ENCODE results near the gene KHSRP. TPM values are rescaled to one million over a fixed set of nuclear protein-coding genes. Genes with fewer than 3 reads are reported as not detected.

The KHSRP gene
- total and polyA plus RNA-seq, 10 of the 15 experiments (the other 5 are each of a cell fraction or from before 2014, with no cell fraction given): 4.8 to 440 (median 82.0) TPM

DNA sequence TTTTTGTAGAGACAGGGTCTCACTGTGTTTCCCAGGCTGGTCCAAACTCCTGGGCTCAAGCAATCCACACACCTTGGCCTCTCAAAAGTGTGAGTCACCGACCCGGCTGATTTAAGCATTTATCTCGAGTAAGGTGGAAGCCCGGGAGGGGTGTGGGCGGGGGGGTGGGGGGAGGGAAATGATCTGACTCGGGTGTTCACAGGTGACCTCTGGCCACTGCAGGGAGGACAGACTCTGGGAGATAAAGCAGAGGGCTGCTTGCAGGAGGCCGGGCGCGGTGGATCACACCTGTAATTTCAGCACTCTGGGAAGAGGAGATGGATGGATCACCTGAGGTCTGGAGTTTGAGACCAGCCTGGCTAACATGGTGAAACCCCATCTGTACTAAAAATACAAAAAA, 49.0 kb upstream of the KHSRP start:
- ChIA-PET RAD21 (ENCODE audit: unreplicated experiment) (no interaction called here), CTCF (no interaction called here), SMC1A (ENCODE audit: uncharacterized antibody, unreplicated experiment) (no interaction called here), POLR2A (interaction anchor here (1.7 kb wide), 1 partner anchor 8 kb away, joined by 7 read pairs; the partner anchor contains the start of gene DENND1C)
- intact Hi-C loops (cut with micrococcal nuclease; ENCODE audit: unreplicated experiment) (no loop called here), in situ Hi-C loops (cut with MboI) (no loop called here)
- H3K9ac ChIP-seq (ENCODE audit: control insufficient read depth, insufficient read depth, low read length): no peak overlapping the region
- no peak for DNase-seq (ENCODE audit: low read depth, low spot score)
- H3K4me3 ChIP-seq: no peak overlapping the region
- ATAC-seq: no peak
- H4K20me1 ChIP-seq (ENCODE audit: control insufficient read depth, insufficient read depth): no peaks in the 10 kb centered on the region
- H3K27me3 ChIP-seq (replicated peaks in 1 of 2; ENCODE audit: control insufficient read depth in 2 of 2, insufficient read depth in 2 of 2, low read length in 1 of 2): no peaks in the 10 kb centered on the region
- no TSS peak for BruUV-seq (replicated peaks)
- FAIRE-seq: no peak
- H3K9me3 ChIP-seq (replicated peaks; ENCODE audit: control insufficient read depth, insufficient read depth, low read length): no peaks in the 10 kb centered on the region; the same call in 2 of the 3 replicates
- no peak for TF ChIP-seq RCOR1 (conservative IDR thresholded peaks at IDR 0.05; ENCODE audit: low read depth, low read length)
- no peak for TF ChIP-seq SMAD5 (IDR thresholded peaks at IDR 0.05; ENCODE audit: low read depth)
- no peak for TF ChIP-seq RFX5 (IDR thresholded peaks at IDR 0.05; ENCODE audit: low read depth, low read length)
- TF ChIP-seq RAD51 (IDR thresholded peaks at IDR 0.05): no peak
- no peak for TF ChIP-seq ZNF24 (IDR thresholded peaks at IDR 0.05)
- TF ChIP-seq PRDM15 (CRISPR knock-in tag; IDR thresholded peaks at IDR 0.05): no peak
- no peak for TF ChIP-seq IRF4 (IDR thresholded peaks at IDR 0.05; ENCODE audit: low read depth, low read length)
- no peak for TF ChIP-seq TARDBP (IDR thresholded peaks at IDR 0.05; ENCODE audit: borderline replicate concordance)
- no peak for TF ChIP-seq BHLHE40 (IDR thresholded peaks at IDR 0.05; ENCODE audit: borderline replicate concordance in 1 of 2, low read depth in 2 of 2, low read length in 1 of 2)
- no peak for TF ChIP-seq STAT1 (conservative IDR thresholded peaks at IDR 0.05)
- TF ChIP-seq IRF3 (IDR thresholded peaks at IDR 0.05): no peak
- no peak for TF ChIP-seq ATF2 (IDR thresholded peaks at IDR 0.05; ENCODE audit: low read length)
- no peaks in the 10 kb centered on the region for H3K79me2 ChIP-seq (ENCODE audit: control insufficient read depth, insufficient read depth, low read length)
- H3K36me3 ChIP-seq (ENCODE audit: control insufficient read depth in 2 of 2, insufficient read depth in 2 of 2, low read length in 1 of 2): peaks cover 8 to 17% of the 10 kb centered on the region in 2 experiments; a peak in 3 of 4 replicates
- H3K27ac ChIP-seq (ENCODE audit: control insufficient read depth, insufficient read depth): no peak overlapping the region
- H3K4me1 ChIP-seq (ENCODE audit: control insufficient read depth, insufficient read depth, low read length): no peaks in the 10 kb centered on the region
- WGBS (ENCODE audit: insufficient coverage, insufficient replicate concordance, low lambda C conversion rate, missing lambda C conversion rate): 82% methylated on average over 9 of the region's 9 CpGs
- no peak overlapping the region for H3K4me2 ChIP-seq (ENCODE audit: control insufficient read depth, insufficient read depth)
- no peak overlapping the region for H2AFZ ChIP-seq (ENCODE audit: control insufficient read depth, low read depth, low read length)

Measured in GM12878 (cell line).